Skeletal muscle cell (primary cell): ENCODE measurements around the gene NCMAP.

Source experiments
- DNase-seq: peaks from one replicate; pipeline ENCODE4 v3.0.0-alpha.2; 2010; ENCODE audit warnings: low read depth
- H3K4me3 ChIP-seq: 2 replicates; pipeline ENCODE4 v1.5.1; 2011; ENCODE audit warnings: low read depth, mild to moderate bottlenecking, control low read depth, low read length, moderate library complexity

The NCMAP gene

DNA sequence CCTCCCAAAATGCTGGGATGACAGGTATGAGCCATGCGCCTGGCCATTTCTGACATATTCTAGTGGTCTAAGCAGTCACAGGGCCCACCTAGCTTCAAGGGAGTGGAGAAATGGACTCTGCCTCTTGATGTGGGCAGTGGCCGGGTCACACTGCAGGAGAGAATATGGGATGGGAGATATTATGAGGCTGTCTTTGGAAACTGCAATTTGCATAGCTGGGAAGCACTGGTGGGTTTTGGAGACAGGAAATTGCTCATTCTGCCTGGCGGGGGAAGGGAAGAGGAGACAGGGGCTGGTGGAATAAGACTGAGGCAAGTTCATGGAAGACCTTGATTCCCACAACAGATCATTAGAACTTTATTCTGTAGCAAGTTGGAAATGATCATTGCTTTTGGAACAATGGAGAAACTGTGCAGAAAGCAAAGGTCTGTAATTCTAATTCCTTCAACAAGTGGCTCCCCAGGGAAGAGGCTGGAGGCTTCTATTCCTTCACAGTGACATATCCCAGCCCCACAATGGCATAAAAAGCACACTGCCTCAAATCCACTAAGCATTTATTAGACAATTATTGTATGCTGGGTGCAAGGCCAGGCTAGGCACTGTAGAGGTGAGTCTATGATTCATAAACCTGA lies 10.5 kb downstream of the NCMAP start:
- DNase-seq, result no peak
- H3K4me3 ChIP-seq, result no peak overlapping the region

DNA sequence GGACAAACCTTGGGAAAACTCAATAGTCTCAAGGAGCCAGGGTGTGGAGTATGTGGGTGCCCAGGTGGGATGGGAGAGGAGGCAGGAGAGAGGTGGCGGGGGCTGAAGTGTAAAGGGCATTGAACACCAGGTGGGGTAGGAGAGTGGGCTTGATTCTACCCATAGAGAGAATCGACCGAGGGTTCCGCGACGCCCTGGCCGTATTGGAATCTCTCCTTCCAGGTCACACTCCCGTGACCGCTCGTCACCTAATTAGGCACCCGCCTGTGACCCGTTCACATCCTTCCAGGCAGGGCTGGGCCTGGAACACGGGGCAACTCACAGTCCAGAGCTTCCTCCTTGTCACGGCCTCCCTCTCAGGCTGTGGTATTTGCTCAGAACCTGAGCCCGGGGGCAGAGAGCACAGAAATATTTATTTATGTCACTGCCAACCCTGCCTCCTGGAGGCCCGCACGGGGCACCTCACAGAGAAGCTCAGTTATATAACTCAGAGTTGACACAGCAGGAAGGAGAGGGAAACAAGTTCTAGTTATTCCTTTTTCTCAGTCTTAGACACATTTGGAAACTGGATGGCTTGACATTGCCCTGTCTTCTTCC lies 12.0 kb downstream of the NCMAP start:
- DNase-seq, result no peak

DNA sequence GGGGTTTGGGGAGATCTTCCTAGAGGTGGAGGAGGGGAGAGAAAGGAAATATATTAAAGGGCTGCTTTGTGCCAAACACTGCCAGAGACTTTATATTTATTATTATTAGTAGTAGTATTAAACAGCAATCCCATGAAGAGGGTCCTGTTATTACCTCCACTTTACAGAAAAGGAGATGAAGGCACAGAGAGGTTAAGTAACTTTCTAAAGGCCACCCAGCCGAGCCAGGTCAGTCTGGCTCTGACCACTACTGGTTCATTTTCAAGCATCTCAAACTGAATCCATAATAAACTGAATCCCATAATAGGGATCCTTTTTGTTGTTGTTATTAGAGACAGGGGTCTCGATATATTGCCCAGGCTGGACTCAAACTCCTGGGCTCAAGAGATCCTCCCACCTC lies 12.6 kb downstream of the NCMAP start:
- H3K4me3 ChIP-seq, result no peak overlapping the region

More for the DNA sequence above, 12.0 kb downstream of the NCMAP start:
- H3K4me3 ChIP-seq, result no peak overlapping the region

DNA sequence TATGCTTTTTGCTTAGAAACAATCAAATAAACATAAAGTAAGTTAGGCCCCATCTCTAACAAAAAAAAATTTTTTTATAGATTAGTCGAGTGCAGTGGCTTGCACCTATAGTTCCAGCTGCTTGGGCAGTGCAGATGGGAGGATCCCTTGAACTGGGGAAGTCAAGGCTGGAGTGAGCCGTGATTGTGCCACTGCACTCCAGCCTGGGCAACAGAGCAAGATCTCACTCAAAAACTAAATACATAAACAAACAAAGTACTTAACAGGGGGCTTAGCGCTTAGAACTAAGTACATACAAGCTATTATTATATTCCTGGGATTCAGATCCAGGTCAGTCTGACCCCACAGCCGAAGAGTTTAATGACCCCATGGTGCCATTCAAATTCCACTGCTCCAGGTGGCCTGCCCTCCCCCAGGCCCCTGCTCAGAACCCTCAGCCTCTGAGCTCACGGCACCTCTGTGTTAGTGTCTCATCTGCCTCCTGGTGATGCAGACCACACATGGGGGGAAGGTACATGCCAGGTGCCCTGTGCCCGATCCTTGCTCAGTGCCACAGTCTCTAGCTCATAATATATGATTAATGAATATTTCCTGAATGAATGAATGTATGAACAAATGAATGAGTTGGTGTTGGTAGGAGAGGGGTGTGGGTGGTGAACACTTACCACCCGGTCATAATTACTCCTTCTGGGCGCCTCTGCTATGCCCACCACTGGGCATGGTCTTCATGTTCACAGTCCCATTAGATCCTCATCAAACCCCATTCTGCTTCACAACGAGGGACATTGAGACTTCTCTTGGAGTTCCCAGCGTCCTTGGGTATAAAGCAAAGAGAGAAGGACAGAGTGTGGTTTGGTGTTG lies 14.6 kb downstream of the NCMAP start:
- H3K4me3 ChIP-seq, result no peak overlapping the region
- DNase-seq, result no peak

More for the DNA sequence above, 12.6 kb downstream of the NCMAP start:
- no peak for DNase-seq

DNA sequence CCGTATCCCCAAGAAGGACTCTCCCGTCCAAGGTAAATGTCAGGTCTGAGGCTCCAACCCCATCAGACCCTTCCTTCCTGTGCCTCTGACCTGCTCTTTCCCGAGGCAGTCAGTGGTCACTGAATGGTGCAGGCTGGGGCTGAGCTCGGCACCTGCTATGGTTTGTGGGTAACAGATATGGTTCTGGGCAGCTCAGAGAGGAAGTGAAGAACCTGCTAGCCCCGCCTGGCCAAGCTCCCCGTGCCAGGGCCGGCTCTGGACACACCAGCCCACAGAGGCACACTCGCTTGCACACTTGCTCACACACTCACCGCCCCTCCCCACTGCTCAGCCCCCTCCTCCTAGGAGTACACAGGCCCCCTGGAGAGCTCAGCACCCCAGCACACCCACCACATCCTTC lies 16.4 kb downstream of the NCMAP start:
- no peak overlapping the region for H3K4me3 ChIP-seq
- no peak for DNase-seq

DNA sequence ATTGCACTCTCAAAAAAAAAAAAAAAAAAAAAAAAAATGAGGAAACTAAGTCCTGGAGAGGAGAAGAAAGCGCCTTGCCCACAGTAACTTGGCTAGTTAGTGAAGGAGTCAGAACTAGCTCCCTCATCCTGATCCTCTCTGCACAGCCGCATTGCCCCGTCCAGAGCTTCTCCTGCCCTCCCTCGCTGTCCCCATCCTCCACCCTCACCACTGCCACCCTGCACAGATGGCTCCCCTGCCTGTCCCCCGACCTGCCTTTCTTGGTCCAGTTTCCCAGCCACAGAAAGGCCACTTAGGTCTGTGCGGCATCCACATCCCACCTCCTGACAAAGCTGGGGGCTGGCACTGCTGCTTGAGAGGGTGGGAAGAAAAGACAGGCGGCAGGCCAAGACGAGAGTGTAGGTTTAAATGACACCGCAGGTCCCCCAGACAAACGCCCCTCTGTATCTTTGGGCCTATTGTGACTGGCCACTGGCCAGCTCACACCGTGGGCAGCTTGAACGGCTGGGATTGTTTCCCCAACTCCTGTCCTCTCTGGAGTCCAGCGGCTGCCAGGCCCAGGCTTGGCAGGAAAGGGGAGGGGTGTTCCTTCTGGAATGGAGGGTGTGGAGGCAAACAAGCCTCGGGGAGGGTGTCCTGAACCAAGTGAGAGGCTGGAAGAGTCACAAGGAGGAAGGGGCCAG lies 20.2 kb downstream of the NCMAP start:
- no peak for DNase-seq
- H3K4me3 ChIP-seq, result no peak overlapping the region

DNA sequence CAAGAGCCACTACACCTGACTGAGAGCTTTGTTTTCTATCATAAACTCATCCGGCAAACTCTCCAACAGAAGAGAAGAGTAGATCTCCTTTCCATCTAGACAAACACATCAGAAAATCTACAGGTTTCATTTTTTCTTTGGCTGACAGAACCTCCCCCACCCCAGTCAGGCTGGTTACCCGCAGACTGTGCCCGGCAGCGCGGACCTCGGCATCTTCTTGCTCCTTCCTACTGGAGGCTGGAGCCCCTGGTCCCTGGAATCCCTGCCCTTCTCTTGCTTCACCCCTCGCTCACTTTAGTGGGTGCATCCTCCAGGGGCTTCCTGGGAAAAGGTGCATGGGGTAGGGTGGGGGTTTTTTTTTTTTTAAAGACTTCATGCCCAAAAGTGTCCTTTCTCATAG lies 23.0 kb downstream of the NCMAP start:
- DNase-seq, result no peak
- H3K4me3 ChIP-seq, result no peak overlapping the region

DNA sequence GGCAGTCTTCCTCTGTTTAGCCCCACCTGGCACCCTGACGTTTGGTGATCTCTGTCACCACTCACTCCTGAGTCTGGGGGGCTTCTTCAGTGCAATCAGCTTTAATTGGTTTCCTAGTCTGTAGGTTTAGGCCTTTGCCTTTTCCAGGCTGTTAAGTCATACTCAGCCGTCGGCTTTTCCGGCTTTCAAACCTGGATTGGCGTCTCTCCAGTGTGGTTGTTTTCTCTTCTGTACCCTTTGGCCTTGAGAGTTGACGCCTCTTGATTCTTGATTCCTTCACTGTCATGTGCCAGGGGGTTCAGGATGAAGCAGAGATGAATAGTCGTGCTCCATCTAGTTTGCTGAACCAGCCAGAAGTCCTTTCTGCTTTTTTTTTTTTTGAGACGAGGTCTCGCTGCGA lies 24.9 kb downstream of the NCMAP start:
- H3K4me3 ChIP-seq, result no peak overlapping the region
- no peak for DNase-seq

DNA sequence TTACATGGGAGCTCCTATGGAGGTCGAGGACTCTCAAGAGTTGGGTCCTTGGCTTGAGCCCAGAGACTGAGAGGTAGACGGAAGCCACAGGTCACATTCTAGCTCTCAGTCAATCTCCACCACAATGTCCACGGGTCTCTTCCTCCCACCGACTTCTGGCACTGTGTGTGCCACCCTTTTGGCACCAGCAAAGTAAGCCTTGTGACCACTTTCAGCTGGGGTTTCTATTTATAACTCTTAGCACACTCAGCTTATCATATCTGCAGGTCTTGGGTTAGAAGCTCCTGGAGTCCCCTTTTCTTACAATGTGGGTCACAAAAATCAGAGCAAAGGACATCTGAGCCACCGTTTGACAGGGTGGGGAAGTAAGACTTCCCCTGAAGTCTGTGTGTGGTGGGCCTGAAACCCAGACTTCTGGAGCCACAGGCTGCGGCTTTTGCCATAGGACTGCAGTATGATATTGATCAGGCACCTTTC lies 28.3 kb downstream of the NCMAP start:
- no peak overlapping the region for H3K4me3 ChIP-seq
- DNase-seq, result no peak

DNA sequence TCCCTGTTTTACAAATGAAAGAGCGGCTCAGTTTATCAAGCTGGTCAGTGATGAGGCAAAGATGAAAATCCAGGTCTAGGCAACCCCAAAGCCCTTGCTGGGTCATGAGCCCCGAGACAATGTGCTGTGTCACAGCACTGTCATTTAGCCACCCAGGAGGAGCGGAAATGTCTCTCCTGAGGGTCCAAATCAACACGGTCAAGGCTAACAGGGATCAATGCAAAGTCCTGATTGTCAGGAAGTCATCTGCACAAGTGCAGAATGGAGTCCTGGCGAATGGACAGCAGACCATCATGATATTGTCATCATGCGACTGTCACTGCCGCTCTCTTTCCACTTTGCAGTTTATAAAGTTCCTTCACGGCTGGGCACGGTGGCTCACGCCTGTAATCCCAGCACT lies 30.2 kb downstream of the NCMAP start:
- H3K4me3 ChIP-seq, result no peak overlapping the region
- DNase-seq, result no peak

DNA sequence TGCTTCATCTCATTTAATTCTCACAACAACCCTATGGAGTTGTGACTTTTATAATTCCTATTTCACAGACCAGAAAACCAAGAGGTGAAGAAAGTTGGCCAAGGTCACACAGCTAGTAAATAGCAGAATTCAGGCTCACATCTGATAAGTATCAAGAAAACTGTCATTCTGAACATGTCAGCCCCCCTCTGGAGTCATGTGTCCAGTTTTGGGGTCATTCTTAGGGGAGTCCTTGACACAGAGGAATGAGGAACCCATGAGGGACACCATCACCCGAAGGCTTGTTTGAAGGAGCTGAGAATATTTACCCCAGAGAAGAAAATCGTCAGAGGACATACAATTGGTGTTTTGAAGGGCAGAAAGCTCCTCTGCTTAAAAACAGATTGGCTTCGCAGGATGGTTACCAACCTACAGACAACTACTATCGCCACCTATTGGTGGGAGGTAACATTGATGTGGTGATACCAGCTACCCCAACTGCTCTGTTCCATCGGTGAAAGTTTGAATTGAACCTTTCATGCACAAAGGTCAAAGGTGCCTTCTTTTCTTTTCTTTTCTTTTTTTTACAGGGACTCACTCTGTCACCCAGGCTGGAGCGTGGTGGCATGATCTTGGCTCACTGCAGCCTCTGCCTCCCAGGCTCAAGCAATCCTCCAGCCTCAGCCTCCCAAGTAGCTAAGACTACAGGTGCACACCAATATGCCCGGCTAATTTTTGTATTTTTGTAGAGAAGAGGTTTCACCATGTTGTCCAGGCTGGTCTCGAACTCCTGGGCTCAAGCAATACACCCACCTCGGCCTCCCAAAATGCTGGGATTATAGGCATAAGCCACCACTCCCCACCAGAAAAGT lies 31.3 kb downstream of the NCMAP start:
- DNase-seq, result no peak
- no peak overlapping the region for H3K4me3 ChIP-seq

DNA sequence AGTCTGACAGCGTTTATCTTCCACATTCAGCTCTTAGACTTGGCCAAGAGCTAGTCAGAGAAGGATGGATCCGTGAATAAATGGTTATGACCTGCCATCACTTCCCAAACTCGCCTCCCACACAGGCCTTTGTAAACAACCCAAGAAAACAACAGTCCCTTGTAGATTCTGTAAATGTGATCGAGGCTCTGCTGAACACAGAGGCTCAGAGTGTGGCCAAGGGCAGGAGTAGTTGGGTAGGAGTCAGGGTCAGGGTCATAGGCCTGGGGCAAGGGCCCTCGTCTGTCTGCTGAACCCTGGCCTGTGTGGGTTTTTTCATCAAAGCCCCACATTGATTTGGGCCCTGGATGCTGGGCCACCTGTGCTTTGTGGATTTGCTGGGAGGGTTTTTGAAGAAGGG lies 32.7 kb downstream of the NCMAP start:
- no peak for DNase-seq
- no peak overlapping the region for H3K4me3 ChIP-seq

DNA sequence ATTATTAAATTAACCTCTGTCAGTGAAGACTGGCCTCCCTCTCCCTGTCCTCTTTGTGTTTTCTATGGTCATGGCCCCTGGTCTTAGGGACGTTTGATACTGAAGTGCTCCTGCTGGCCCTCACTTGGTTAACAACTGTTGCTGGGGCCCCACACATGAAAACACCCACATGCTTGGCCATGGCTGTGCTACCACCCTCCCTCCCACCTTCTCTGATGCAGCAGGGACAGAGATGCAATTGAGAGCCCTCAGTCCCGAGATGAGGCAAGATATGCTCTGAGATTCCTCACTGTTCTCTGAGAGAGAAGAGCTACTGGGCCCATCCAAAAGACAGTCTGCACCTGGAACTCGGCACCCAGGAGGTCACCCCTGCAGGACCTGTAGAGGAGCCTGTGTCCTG lies 33.3 kb downstream of the NCMAP start:
- no peak for DNase-seq

DNA sequence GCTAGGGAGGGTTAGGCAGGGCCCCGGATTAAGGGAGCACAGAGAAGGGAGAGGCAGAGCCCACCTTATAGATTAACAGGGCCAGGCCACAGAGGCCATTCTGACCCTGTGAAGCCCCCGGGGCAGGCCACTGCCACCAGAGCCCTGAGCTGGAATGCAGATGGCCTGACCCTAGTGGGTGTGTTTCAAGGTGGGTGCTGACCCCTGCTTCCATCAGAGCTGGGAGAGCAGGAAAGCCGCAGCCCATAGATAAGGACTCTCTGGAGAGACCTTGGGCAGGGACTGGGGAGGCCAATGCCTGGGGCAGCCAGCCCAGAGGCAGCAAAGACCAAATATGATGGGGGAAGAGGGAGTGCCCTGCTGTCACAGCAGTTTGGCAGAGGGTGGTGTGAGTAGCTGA lies 35.9 kb downstream of the NCMAP start:
- no peak overlapping the region for H3K4me3 ChIP-seq
- no peak for DNase-seq

More for the DNA sequence above, 33.3 kb downstream of the NCMAP start:
- H3K4me3 ChIP-seq, result no peak overlapping the region

DNA sequence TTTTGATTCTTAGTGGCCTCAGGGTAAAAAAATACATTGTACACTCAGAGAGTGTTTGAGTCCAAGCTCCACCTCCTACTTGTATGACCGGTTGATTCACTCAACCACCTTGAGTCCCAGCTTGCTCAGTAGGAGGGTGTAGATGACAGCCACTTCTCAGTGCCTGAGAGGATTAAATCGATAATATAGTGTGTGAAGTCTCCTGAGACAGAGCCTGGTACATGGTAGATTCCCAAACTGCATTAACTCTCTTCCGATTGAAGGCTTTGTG lies 38.4 kb downstream of the NCMAP start:
- H3K4me3 ChIP-seq, result no peak overlapping the region
- no peak for DNase-seq

DNA sequence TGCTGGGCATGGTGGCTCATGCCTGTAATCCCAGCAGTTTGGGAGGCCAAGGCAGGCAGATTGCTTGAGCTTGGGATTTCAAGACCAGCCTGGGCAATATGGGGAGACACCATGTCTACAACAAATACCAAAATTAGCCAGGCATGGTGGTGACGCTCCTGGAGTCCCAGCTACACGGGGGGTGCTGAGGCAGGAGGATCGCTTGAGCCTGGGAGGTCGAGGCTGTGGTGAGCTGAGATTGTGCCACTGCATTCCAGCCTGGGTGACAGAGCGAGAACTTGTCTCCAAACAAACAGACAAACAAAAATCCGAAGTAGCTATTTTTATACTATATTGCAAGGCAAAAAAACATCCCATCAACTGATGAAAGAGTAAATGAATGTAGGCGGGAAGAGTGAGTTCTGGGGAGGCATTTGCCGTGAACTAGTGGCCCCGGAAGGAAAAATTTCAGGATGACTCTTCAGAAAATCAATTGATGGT lies 40.6 kb downstream of the NCMAP start:
- DNase-seq, result no peak

DNA sequence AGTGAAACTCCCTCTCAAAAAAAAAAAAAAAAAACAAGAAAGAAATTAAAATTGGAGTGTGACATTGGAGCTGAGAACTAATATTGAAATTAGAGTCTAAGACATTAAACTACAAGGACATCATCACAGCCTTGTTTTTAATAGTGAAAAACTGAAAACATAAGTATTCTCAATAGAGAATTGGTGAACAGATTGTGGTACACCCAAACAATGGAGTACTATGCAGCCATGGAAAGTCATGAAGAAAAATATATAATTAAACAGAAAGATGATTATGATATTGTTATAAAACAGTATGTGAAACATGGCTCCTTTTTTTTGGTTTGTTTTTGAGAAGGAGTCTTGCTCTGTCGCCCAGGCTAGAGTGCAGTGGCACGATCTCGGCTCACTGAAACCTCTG lies 43.4 kb downstream of the NCMAP start:
- H3K4me3 ChIP-seq, result no peak overlapping the region
- DNase-seq, result no peak

More for the DNA sequence above, 40.6 kb downstream of the NCMAP start:
- H3K4me3 ChIP-seq, result no peak overlapping the region

DNA sequence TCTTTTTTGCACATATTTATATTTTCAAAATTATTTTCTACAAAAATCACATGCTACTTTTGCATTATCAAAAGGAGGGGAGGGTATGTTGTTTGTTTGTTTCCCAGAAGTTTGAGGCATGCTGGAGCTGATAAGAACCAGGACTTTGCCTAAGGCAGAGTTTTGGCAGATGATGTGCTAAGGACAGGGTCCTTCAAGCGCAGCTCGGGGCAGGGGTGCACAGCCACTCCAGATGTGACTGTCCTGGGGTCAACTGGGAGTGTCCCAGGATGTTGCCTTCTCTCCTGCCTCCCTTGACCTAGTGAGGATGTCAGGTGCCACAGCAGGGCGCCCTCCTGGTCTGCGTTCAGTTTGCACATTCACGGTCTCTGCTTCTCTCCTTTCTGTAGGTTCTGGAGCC lies 44.7 kb downstream of the NCMAP start:
- H3K4me3 ChIP-seq, result no peak overlapping the region
- DNase-seq, result no peak
